ENCODE data around the gene PTPRN2.

DNA sequence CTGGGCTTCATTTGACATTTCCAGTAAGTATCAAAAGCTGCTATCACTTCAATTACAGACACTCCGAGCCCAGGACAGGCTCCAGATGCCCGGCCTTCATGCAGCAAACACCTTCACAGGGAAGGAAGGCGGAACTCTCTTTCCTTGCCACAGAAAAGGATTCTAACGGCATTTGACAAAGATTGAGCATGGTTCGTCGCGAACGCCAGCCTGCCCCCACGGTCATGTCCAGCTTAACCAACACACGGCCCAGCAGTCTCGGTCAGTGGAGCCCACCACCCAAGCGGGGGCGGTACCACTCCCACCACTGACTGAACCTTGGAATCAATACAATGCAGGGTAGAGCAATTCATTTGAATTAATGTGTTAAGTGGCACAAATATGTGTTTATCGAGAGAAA lies 643.6 kb downstream of the PTPRN2 start:
- TF ChIP-seq, protein P1, sequence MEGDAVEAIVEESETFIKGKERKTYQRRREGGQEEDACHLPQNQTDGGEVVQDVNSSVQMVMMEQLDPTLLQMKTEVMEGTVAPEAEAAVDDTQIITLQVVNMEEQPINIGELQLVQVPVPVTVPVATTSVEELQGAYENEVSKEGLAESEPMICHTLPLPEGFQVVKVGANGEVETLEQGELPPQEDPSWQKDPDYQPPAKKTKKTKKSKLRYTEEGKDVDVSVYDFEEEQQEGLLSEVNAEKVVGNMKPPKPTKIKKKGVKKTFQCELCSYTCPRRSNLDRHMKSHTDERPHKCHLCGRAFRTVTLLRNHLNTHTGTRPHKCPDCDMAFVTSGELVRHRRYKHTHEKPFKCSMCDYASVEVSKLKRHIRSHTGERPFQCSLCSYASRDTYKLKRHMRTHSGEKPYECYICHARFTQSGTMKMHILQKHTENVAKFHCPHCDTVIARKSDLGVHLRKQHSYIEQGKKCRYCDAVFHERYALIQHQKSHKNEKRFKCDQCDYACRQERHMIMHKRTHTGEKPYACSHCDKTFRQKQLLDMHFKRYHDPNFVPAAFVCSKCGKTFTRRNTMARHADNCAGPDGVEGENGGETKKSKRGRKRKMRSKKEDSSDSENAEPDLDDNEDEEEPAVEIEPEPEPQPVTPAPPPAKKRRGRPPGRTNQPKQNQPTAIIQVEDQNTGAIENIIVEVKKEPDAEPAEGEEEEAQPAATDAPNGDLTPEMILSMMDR (IDR thresholded peaks at IDR 0.05; ENCODE audit: low read depth, low read length): no peak
- TF ChIP-seq POLR2A (IDR thresholded peaks at IDR 0.05; ENCODE audit: extremely low read depth, insufficient read length): no peak
